Measurements from ENCODE around the gene CA5A.
"Not testable (repeated sequence)": the region's sequence is repeated elsewhere in the genome, so short reads cannot be mapped to it uniquely, and the experiment has no call there.

CA5A gene

GRCh38 chr16:87936375-87937230, at the start of gene CA5A:
CA5A (minus strand) TSS chr16:87936529; CDS start chr16:87936450, 79 bp downstream.
- DNase-seq = no peak

GRCh38 chr16:87985493-87985892, 49.2 kb upstream of the CA5A start:
- not testable (repeated sequence) for DNase-seq

- DNase-seq = no peak
Measured at GRCh38 chr16:87984632-87985267, 48.4 kb upstream of the CA5A start.

- DNase-seq = not testable (repeated sequence)
Measured at GRCh38 chr16:87984180-87984579, 47.9 kb upstream of the CA5A start.

- not testable (repeated sequence) for DNase-seq
Measured at GRCh38 chr16:87983737-87984097, 47.4 kb upstream of the CA5A start.

GRCh38 chr16:87983072-87983736, 46.9 kb upstream of the CA5A start:
- not testable (repeated sequence) for DNase-seq

- DNase-seq = no peak
Measured at GRCh38 chr16:87982581-87983041, 46.3 kb upstream of the CA5A start.

GRCh38 chr16:87981376-87981775, 45.0 kb upstream of the CA5A start:
- not testable (repeated sequence) for DNase-seq

GRCh38 chr16:87979911-87980630, 43.7 kb upstream of the CA5A start:
- DNase-seq = not testable (repeated sequence)

GRCh38 chr16:87979352-87979751, 43.0 kb upstream of the CA5A start:
- no peak for DNase-seq

GRCh38 chr16:87978127-87978526, 41.8 kb upstream of the CA5A start:
- DNase-seq = no peak

GRCh38 chr16:87976665-87977064, 40.3 kb upstream of the CA5A start:
- no peak for DNase-seq

GRCh38 chr16:87974178-87974577, 37.8 kb upstream of the CA5A start:
- DNase-seq = no peak

GRCh38 chr16:87973717-87974116, 37.4 kb upstream of the CA5A start:
- DNase-seq = no peak

GRCh38 chr16:87971933-87972332, 35.6 kb upstream of the CA5A start:
- DNase-seq = no peak

GRCh38 chr16:87970186-87970585, 33.9 kb upstream of the CA5A start:
- no peak for DNase-seq

GRCh38 chr16:87968541-87968940, 32.2 kb upstream of the CA5A start:
- no peak for DNase-seq

GRCh38 chr16:87966685-87967185, 30.4 kb upstream of the CA5A start:
- DNase-seq = peak; percentile 62

- DNase-seq = peak; percentile 57
Measured at GRCh38 chr16:87966064-87966645, 29.8 kb upstream of the CA5A start.

GRCh38 chr16:87965417-87965816, 29.1 kb upstream of the CA5A start:
- no peak for DNase-seq

GRCh38 chr16:87964049-87964659, 27.8 kb upstream of the CA5A start:
- no peak for DNase-seq

GRCh38 chr16:87963400-87963799, 27.1 kb upstream of the CA5A start:
- DNase-seq = peak; percentile 79

Measured in right hindlimb (tissue), 1 donor.